Tibial nerve (tissue), 4 donors: ENCODE results near the gene CFAP54. TPM values are rescaled to one million over a fixed set of nuclear protein-coding genes. Genes with fewer than 3 reads are reported as not detected.

Experiments
- DNase-seq, 2 donors: peaks; one replicate each; pipeline ENCODE4 v3.0.0-alpha.2; 2019; ENCODE audit warnings: low spot score in 2 of 2
- H3K27ac ChIP-seq, 4 donors: fragments of 200-600 bp; sonication (generic) in 3 of 4; one replicate each; pipeline ENCODE4 v1.5.1; 2017 to 2019; ENCODE audit warnings: mild to moderate bottlenecking in 1 of 4
- H3K27me3 ChIP-seq, 2 donors: fragments of 200-600 bp; sonication (generic) in 1 of 2; one replicate each; pipeline versions ENCODE4 v1.5.1 to v1.6.0; 2017 to 2019
- H3K36me3 ChIP-seq, 3 donors: fragments of 200-600 bp; sonication (generic); one replicate each; pipeline ENCODE4 v1.5.1; 2018 to 2019
- H3K4me1 ChIP-seq, 4 donors: fragments of 200-600 bp; sonication (generic) in 3 of 4; one replicate each; pipeline ENCODE4 v1.5.1; 2017 to 2019
- H3K4me3 ChIP-seq, 4 donors: fragments of 200-600 bp; sonication (generic) in 3 of 4; one replicate each; pipeline ENCODE4 v1.5.1; 2017 to 2019; ENCODE audit warnings: mild to moderate bottlenecking in 1 of 4, moderate library complexity in 1 of 4
- H3K9me3 ChIP-seq, 4 donors: fragments of 200-600 bp; sonication (generic) in 3 of 4; one replicate each; pipeline ENCODE4 v1.5.1; 2017 to 2019
- CTCF ChIP-seq, 5 experiments: fragments of 200-600 bp in 3 of 5; fragments of 450-650 bp in 2 of 5; sonication (generic) in 3 of 5; IDR thresholded peaks; one replicate each; pipeline ENCODE4 v1.5.1; 2016 to 2019; ENCODE audit warnings: antibody characterized with exemption in 5 of 5, mild to moderate bottlenecking in 3 of 5, moderate library complexity in 2 of 5
- EP300 ChIP-seq, 2 donors: sonication (generic); formaldehyde crosslinking; IDR thresholded peaks; one replicate each; pipeline ENCODE4 v1.6.1; 2017; ENCODE audit warnings: antibody characterized with exemption in 2 of 2, mild to moderate bottlenecking in 1 of 2
- POLR2A ChIP-seq, 2 donors: fragments of 450-650 bp; IDR thresholded peaks; one replicate each; pipeline ENCODE4 v1.6.1; 2017; ENCODE audit warnings: antibody characterized with exemption in 2 of 2, mild to moderate bottlenecking in 2 of 2, moderate library complexity in 2 of 2
- whole genome bisulfite sequencing, 2 donors: methylation state at CpG; one replicate each; pipeline ENCODE4 v1.1.5; 2018; 5-methylcytosine and 5-hydroxymethylcytosine counted together
- total RNA-seq, 4 donors: library from RNA; depleted of rRNA; stranded (reverse); fragments of >200 nt; gene quantifications; one replicate each; pipeline ENCODE4 v1.1.0, GENCODE V29; 2016

The CFAP54 gene
- total RNA-seq, 4 donors from 2014 or later: 0.87 to 6.7 (median 2.1) TPM

GRCh38 chr12:96890331-96890730 is 401.0 kb downstream of the CFAP54 start:
- DNase-seq: no peak
- H3K27ac ChIP-seq: no peak overlapping the region
- no peaks in the 10 kb centered on the region for H3K36me3 ChIP-seq
- peaks cover 0 to 4% (median 0%) of the 10 kb centered on the region in 4 donors for H3K4me1 ChIP-seq
- no peak overlapping the region for H3K4me3 ChIP-seq
- no peaks in the 10 kb centered on the region for H3K27me3 ChIP-seq
- H3K9me3 ChIP-seq: no peaks in the 10 kb centered on the region
- WGBS, 2 donors: 81 to 88% methylated on average over 2 of the region's 2 CpGs
- no peak for TF ChIP-seq POLR2A (IDR thresholded peaks at IDR 0.05)
- TF ChIP-seq CTCF (IDR thresholded peaks at IDR 0.05): no peak
- no peak for TF ChIP-seq EP300 (IDR thresholded peaks at IDR 0.05)

- Histone ChIP-seq H3K27ac (no peak overlapping the region), H3K27me3 (no peaks in the 10 kb centered on the region), H3K4me1 (peaks cover 0 to under 1% (median 0%) of the 10 kb centered on the region in 4 donors), H3K4me3 (no peak overlapping the region), H3K36me3 (no peaks in the 10 kb centered on the region), H3K9me3 (no peaks in the 10 kb centered on the region)
- 65 to 72% methylated on average over 3 of the region's 3 CpGs for WGBS, 2 donors
- no peak for TF ChIP-seq POLR2A (IDR thresholded peaks at IDR 0.05)
- no peak for TF ChIP-seq EP300 (IDR thresholded peaks at IDR 0.05)
- no peak for TF ChIP-seq CTCF (IDR thresholded peaks at IDR 0.05)
- DNase-seq: no peak
Observed at GRCh38 chr12:96892104-96892503, 402.7 kb downstream of the CFAP54 start.

GRCh38 chr12:96897421-96897820 is 408.0 kb downstream of the CFAP54 start:
- H3K36me3 ChIP-seq: no peaks in the 10 kb centered on the region
- 53 to 57% methylated on average over 3 of the region's 3 CpGs for WGBS, 2 donors
- TF ChIP-seq POLR2A (IDR thresholded peaks at IDR 0.05) (no peak), CTCF (IDR thresholded peaks at IDR 0.05) (no peak), EP300 (IDR thresholded peaks at IDR 0.05) (no peak)
- no peaks in the 10 kb centered on the region for H3K27me3 ChIP-seq
- no peak overlapping the region for H3K4me3 ChIP-seq
- no peak for DNase-seq
- no peak overlapping the region for H3K27ac ChIP-seq
- H3K9me3 ChIP-seq: no peaks in the 10 kb centered on the region
- no peaks in the 10 kb centered on the region for H3K4me1 ChIP-seq

- Histone ChIP-seq H3K4me1 (peaks cover 0 to 3% (median 0%) of the 10 kb centered on the region in 4 donors), H3K27ac (no peak overlapping the region), H3K36me3 (no peaks in the 10 kb centered on the region), H3K27me3 (no peaks in the 10 kb centered on the region), H3K4me3 (no peak overlapping the region), H3K9me3 (no peaks in the 10 kb centered on the region)
- DNase-seq: no peak
- TF ChIP-seq CTCF (IDR thresholded peaks at IDR 0.05) (no peak), EP300 (IDR thresholded peaks at IDR 0.05) (no peak), POLR2A (IDR thresholded peaks at IDR 0.05) (no peak)
Observed at GRCh38 chr12:96901175-96901574, 411.8 kb downstream of the CFAP54 start.

- DNase-seq: no peak
- H3K36me3 ChIP-seq: no peaks in the 10 kb centered on the region
- no peak overlapping the region for H3K4me3 ChIP-seq
- H3K4me1 ChIP-seq: peaks cover 0 to 6% (median 0%) of the 10 kb centered on the region in 4 donors
- H3K27me3 ChIP-seq: no peaks in the 10 kb centered on the region
- H3K9me3 ChIP-seq: no peaks in the 10 kb centered on the region
- WGBS, 2 donors: 76 to 81% methylated on average over 4 of the region's 4 CpGs
- no peak overlapping the region for H3K27ac ChIP-seq
- TF ChIP-seq EP300 (IDR thresholded peaks at IDR 0.05): no peak
- TF ChIP-seq CTCF (IDR thresholded peaks at IDR 0.05): no peak
- TF ChIP-seq POLR2A (IDR thresholded peaks at IDR 0.05): no peak
Observed at GRCh38 chr12:96902076-96902475, 412.7 kb downstream of the CFAP54 start.
